HG03066 (cell line): ENCODE results near the gene ADGRD1.
"Not testable (repeated sequence)": the region's sequence is repeated elsewhere in the genome, so short reads cannot be mapped to it uniquely, and the experiment has no call there.

ENCODE experiments used
- ATAC-seq: cut with Tn5 transposase; IDR thresholded peaks from one replicate; pipeline ENCODE4 v1.9.1; 2021; ENCODE audit warnings: low read depth; ENCODE audit not compliant: unreplicated experiment

The ADGRD1 gene

GRCh38 chr12:130937063-130937462 is 16.6 kb upstream of the ADGRD1 start:
- ATAC-seq = no peak

- not testable (repeated sequence) for ATAC-seq
Observed at GRCh38 chr12:130937546-130937945, 16.2 kb upstream of the ADGRD1 start.

DNA sequence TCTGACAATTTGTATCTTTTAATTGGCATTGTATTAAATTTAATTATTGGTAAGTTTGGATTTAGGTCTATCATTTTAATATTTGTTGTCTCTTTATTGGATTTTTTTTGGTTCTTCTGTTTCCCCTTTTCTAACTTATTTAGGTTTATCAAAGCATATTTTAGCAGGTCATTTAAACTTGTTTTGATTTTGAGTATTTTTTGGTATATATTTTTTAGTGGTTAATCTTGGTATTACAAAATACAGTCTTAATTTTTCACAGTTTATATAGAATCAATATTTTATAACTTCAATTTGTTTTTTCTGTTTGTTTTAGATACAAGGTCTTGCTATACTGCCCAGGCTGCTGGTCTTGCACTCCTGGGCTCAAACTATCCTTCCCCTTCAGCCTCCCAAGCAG is 15.5 kb upstream of the ADGRD1 start:
- no peak for ATAC-seq

DNA sequence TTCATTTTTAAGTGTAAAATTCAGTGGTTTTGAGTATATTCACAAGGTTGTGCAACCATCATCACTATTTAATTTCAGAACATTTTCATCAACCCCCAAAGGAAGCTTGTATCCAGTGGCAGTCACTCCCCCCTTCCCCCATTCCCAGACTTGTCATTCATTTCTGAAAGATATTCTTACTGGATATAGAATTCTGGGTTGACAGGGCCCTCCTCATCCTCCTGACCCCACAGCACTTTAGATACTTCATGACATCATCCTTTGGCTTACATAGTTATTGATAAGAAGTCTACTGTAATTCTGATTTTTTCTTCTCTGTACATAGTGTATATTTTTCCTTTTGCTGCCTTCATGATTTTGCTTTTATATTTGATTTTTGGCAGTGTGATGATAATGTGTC is 8.8 kb upstream of the ADGRD1 start:
- no peak for ATAC-seq

DNA sequence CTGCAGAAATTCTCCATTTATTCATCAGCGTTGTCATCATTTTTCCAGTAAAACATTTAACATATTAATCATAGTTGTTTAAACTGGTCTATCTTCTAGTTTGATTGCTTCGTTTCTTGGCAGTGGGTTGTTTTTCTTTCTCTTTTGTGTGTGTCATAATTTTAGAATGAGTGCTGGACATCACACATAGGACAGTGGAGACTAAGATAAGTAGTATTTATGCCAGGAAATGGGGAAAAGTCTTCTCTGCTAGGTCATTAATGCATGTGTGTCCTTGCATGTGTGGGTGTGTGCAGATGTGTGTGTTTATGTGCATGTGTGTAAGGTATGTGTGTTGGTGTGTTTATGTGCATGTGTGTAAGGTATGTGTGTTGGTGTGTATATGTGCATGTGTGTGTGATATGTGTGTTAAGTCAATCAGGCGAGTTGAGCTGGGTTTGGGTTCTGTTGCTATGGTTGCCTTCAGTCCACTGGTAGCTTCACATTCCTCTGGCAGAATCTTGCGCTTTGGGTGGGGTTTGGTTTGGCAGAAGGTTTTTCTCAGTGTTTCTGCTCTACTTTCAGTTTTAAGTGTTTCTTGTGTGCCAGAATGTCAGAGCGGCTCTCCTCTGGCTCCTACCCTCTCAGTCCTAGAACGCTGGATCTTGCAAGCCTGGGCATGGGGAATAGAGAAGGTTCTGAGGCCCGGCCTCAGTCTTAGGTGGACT is 7.8 kb upstream of the ADGRD1 start:
- ATAC-seq = no peak

DNA sequence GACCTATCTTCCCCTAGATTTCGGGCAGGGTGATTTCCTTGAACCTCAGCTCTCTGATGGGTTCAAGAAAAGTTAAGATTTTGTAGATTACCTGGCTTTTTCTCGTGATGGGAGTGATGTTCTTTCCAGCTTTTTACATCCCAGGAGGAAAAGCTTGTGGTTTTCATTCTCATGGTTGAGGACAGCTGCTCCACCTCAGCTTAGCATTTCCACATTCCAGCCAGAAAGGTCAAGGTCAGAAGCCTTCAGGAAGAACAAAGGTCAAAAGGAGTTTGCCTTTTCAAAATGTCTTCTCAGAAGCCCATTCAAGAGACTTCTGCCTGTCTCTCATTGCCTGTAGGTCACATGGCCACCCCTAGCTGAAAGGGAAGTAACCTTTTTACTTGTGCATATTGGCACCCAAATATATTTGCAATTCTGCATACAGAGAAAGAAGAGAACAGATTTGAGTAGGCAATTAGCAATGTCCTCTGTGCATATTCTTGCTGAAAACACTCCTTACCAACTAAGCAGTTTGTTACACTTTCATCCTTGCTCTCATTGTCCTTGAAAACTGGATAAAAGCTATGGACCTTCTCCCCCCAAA is 6.6 kb upstream of the ADGRD1 start:
- ATAC-seq = no peak

GRCh38 chr12:130948136-130948535 is 5.6 kb upstream of the ADGRD1 start:
- ATAC-seq = no peak

GRCh38 chr12:130948751-130949150 is 5.0 kb upstream of the ADGRD1 start:
- ATAC-seq = no peak

GRCh38 chr12:130949806-130950205 is 3.9 kb upstream of the ADGRD1 start:
- no peak for ATAC-seq

DNA sequence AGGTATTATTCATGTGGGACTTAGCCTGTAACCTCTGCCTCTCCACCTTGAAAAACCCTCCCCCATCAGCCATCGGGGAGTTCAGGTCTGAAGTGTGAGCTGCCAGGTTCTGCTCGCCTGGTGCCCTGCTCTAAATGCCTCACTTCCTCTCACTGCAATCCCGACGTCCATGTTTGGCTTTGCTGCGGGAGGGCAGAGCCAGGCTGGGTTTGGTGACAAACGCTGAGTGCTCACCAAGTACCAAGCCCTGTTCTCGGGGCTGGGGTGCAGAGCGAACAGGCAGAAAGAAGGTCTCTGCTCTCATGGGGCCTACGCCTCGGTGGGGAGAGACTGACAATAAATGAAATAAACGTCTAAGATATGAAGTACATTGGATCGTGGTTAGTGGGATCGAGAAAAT is 2.1 kb upstream of the ADGRD1 start:
- no peak for ATAC-seq

GRCh38 chr12:130952171-130952954 is 1.3 kb upstream of the ADGRD1 start:
- ATAC-seq = no peak

- ATAC-seq = no peak
Observed at GRCh38 chr12:130954544-130954831, 781 bp downstream of the ADGRD1 start.

GRCh38 chr12:130955238-130955816 is 1.6 kb downstream of the ADGRD1 start:
- no peak for ATAC-seq

- ATAC-seq = no peak
Observed at GRCh38 chr12:130956009-130956408, 2.3 kb downstream of the ADGRD1 start.

DNA sequence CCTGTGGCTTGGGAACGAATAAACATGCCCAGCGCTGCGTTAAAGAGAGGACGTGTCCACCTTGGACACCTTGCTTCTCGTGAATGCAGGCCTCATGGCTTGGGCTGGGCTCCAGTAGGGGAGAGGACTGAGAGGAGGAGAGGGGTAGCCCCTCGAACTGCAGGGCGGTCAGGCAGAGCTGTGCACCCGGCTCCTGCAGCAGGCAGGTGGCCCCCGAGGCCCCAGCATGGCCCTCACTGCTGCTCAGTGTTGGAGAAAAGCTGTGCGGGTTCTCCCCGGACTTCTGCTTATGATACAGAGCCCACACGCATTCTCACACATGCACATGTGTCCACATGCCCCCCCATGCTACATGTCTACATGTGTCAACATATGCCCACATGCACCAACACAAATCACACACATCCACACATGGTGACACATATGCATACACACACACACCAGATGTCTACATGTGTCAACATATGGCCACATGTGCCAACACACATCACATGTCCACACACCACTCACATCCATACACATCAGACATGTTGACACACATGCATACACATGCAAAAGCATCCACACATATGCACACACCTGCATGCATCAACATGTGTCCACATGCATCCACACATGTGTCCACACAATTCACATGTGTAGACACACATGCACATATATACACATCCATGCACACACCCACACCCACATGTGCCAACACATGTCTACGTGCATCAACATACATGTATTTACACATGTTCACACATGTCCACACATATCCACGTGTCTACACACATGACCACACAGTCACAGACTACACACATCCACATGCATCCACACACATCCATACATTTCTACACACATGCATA is 3.0 kb downstream of the ADGRD1 start:
- no peak for ATAC-seq

DNA sequence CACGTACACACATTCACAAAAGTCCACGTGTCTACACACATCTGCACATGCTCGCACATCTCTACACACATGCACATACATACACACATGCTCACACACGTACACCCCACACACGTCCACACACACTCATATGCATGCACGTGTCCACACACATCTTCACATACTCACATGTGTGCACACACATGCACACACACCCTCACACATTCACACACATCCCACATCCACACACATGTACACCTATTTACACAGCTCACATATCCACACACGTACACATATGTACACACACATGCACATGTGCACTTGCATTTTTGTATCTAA is 3.6 kb downstream of the ADGRD1 start:
- ATAC-seq = no peak

GRCh38 chr12:130958557-130959140 is 4.9 kb downstream of the ADGRD1 start:
- ATAC-seq = no peak

DNA sequence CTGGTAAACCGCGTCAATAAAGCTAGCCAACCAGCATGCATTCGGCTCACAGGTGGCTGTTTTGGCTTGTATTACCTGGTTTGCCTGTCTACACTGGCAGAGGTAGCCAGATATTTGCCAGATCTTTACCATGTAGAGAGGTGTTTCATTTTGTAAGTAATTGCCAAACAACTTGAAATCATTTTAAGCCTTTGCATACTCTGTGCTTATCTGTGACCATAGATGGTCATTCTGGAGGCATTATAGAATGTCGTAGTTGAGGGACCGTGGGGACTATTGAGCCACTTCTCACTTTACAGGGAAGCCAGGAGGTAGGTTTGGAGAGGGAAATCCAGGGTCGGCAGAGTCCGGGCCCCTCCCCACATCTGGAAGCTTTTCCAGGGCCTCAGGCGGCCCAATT is 5.9 kb downstream of the ADGRD1 start:
- ATAC-seq = no peak

- ATAC-seq = no peak
Observed at GRCh38 chr12:130960058-130960457, 6.4 kb downstream of the ADGRD1 start.

DNA sequence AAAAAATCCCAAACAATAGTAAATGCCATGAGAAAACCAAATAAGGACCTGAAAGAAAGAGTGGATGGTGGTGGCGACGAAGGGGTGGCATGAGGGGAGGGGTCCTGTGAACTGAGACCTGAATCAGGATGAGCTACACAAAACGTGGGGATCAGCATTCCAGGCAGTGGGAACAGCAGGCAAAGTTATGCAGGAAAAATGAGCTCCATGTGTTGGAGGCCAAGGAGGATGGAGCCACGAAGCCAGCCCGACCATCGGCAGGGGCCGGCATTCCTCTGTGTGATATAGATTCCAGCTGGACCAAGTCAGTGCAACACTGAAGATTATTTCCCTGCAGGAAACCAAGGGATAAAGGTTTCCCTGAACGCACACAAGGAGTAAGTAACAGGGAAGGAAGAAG is 7.1 kb downstream of the ADGRD1 start:
- ATAC-seq = no peak
